ENCODE data around the gene ABCC10.
"Not testable (repeated sequence)": the region's sequence is repeated elsewhere in the genome, so short reads cannot be mapped to it uniquely, and the experiment has no call there.

ABCC10 gene

GRCh38 chr6:43413002-43413401, 14.3 kb upstream of the ABCC10 start:
- no peak for DNase-seq

- DNase-seq, result not testable (repeated sequence)
Measured at GRCh38 chr6:43415275-43415674, 12.1 kb upstream of the ABCC10 start.

- DNase-seq, result no peak
Measured at GRCh38 chr6:43416935-43417334, 10.4 kb upstream of the ABCC10 start.

- no peak for DNase-seq
Measured at GRCh38 chr6:43420012-43420709, 7.2 kb upstream of the ABCC10 start.

- no peak for DNase-seq
Measured at GRCh38 chr6:43421831-43422230, 5.5 kb upstream of the ABCC10 start.

GRCh38 chr6:43425083-43425482, 2.3 kb upstream of the ABCC10 start:
- DNase-seq, result not testable (repeated sequence)

GRCh38 chr6:43426928-43427405, 374 bp upstream of the ABCC10 start:
- DNase-seq, result no peak

GRCh38 chr6:43428112-43428570, 800 bp downstream of the ABCC10 start:
- DNase-seq, result no peak

- no peak for DNase-seq
Measured at GRCh38 chr6:43428874-43429273, 1.5 kb downstream of the ABCC10 start.

GRCh38 chr6:43432009-43432945, 4.9 kb downstream of the ABCC10 start:
- no peak for DNase-seq

GRCh38 chr6:43433148-43433547, 5.8 kb downstream of the ABCC10 start:
- DNase-seq, result no peak

- no peak for DNase-seq
Measured at GRCh38 chr6:43434001-43434840, 6.9 kb downstream of the ABCC10 start.

- no peak for DNase-seq
Measured at GRCh38 chr6:43434943-43435342, 7.6 kb downstream of the ABCC10 start.

GRCh38 chr6:43435682-43436437, 8.5 kb downstream of the ABCC10 start:
- no peak for DNase-seq

GRCh38 chr6:43436577-43437282, 9.4 kb downstream of the ABCC10 start:
- DNase-seq, result peak in 1 of 2 experiments; percentile 8

GRCh38 chr6:43437700-43438099, 10.4 kb downstream of the ABCC10 start:
- no peak for DNase-seq

GRCh38 chr6:43442935-43443334, 15.6 kb downstream of the ABCC10 start:
- no peak for DNase-seq

GRCh38 chr6:43444036-43444435, 16.7 kb downstream of the ABCC10 start:
- no peak for DNase-seq

- DNase-seq, result no peak
Measured at GRCh38 chr6:43444582-43444981, 17.2 kb downstream of the ABCC10 start.

- DNase-seq, result no peak
Measured at GRCh38 chr6:43445576-43445975, 18.2 kb downstream of the ABCC10 start.

GRCh38 chr6:43447604-43448003, 20.3 kb downstream of the ABCC10 start:
- DNase-seq, result no peak
